ENCODE data around the gene XRCC5.

The XRCC5 gene

DNA sequence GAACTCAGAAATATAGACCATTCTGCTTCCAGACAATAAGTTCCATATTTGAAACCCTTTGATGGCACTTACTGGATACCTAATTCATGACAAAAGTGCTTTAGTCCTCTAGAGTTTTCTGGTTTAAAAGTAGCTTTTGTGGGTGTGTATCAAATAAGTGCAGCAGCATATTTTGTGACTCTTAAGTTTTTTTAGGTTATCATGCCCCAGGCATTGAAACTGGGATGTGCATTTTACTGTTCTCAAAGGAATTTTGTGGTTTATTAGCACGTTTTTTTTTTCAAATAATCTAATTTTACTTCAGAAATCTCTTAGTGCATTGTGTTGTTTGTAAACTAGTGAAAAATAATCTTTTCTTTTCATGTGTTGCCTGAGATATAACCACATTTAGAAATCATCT, 1.5 kb downstream of the XRCC5 start:
- TF ChIP-seq, protein P1, sequence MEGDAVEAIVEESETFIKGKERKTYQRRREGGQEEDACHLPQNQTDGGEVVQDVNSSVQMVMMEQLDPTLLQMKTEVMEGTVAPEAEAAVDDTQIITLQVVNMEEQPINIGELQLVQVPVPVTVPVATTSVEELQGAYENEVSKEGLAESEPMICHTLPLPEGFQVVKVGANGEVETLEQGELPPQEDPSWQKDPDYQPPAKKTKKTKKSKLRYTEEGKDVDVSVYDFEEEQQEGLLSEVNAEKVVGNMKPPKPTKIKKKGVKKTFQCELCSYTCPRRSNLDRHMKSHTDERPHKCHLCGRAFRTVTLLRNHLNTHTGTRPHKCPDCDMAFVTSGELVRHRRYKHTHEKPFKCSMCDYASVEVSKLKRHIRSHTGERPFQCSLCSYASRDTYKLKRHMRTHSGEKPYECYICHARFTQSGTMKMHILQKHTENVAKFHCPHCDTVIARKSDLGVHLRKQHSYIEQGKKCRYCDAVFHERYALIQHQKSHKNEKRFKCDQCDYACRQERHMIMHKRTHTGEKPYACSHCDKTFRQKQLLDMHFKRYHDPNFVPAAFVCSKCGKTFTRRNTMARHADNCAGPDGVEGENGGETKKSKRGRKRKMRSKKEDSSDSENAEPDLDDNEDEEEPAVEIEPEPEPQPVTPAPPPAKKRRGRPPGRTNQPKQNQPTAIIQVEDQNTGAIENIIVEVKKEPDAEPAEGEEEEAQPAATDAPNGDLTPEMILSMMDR (IDR thresholded peaks at IDR 0.05; ENCODE audit: borderline replicate concordance, insufficient read depth, low read depth, low read length), result no peak

DNA sequence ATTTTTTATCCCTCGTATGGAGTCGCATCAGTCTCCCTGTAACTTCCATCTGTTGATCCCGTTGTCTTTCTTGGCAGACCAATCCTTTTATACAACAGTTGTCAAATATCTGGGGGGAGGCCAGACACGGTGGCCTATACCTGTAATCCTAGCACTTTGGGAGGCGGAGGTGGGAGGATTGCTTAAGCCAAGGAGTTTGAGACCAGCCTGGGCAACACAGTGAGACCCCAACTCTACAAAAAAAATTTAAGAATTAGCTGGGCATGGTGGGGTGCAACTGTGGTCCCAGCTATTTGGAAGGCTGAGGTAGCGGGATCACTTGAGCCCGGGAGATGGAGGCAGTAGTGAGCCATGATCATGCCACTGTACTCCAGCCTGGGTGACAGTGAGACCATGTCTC, 2.0 kb downstream of the XRCC5 start:
- TF ChIP-seq, protein P1 (IDR thresholded peaks at IDR 0.05; ENCODE audit: borderline replicate concordance, insufficient read depth, low read depth, low read length), result no peak
- no peak overlapping the region for H3K4me3 ChIP-seq (ENCODE audit: low read depth, low read length)

More for the DNA sequence above, 1.5 kb downstream of the XRCC5 start:
- no peak overlapping the region for H3K4me3 ChIP-seq (ENCODE audit: low read depth, low read length)

GRCh38 chr2:216112926-216113325, 3.8 kb downstream of the XRCC5 start:
- TF ChIP-seq, protein P1 (IDR thresholded peaks at IDR 0.05; ENCODE audit: borderline replicate concordance, insufficient read depth, low read depth, low read length), result no peak
- no peak overlapping the region for H3K4me3 ChIP-seq (ENCODE audit: low read depth, low read length)

DNA sequence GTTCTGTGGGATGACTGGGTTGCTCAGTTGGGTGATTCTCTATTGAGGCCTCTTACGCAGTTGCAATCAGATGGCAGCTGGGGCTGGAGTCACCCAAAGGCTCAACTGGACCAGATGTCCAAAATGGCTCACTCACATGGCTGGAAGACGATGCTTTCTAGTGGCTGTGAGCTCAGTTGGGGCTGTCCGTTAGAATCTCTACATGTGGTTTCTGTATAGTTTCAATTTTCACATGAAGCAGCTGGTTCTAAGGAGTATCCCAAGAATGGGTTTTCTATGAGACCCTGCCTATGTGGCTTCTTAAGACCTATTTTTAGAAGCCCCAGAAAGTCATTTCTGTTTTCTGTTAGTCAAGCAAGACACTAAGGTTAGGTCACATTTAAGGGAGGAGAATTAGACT, 4.4 kb downstream of the XRCC5 start:
- H3K4me3 ChIP-seq (ENCODE audit: low read depth, low read length), result no peak overlapping the region
- TF ChIP-seq, protein P1 (IDR thresholded peaks at IDR 0.05; ENCODE audit: borderline replicate concordance, insufficient read depth, low read depth, low read length), result no peak

DNA sequence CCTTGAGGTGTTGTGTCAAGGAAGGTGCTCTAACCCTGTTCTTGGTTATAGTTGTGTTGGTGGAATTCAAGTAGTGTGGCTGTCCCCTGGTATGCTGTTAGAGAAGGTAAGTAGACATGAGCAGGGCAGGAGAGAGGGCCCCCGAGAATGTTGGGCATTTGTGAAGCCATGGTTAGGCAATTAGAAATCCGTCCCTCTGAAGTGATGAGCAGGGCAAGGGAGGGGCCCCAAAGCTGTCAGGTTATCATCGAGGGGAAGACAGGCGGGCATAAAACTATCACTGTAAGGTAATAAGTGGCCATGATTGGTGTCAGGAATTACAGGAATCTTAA, 5.2 kb downstream of the XRCC5 start:
- TF ChIP-seq, protein P1 (IDR thresholded peaks at IDR 0.05; ENCODE audit: borderline replicate concordance, insufficient read depth, low read depth, low read length), result no peak
- no peak overlapping the region for H3K4me3 ChIP-seq (ENCODE audit: low read depth, low read length)

DNA sequence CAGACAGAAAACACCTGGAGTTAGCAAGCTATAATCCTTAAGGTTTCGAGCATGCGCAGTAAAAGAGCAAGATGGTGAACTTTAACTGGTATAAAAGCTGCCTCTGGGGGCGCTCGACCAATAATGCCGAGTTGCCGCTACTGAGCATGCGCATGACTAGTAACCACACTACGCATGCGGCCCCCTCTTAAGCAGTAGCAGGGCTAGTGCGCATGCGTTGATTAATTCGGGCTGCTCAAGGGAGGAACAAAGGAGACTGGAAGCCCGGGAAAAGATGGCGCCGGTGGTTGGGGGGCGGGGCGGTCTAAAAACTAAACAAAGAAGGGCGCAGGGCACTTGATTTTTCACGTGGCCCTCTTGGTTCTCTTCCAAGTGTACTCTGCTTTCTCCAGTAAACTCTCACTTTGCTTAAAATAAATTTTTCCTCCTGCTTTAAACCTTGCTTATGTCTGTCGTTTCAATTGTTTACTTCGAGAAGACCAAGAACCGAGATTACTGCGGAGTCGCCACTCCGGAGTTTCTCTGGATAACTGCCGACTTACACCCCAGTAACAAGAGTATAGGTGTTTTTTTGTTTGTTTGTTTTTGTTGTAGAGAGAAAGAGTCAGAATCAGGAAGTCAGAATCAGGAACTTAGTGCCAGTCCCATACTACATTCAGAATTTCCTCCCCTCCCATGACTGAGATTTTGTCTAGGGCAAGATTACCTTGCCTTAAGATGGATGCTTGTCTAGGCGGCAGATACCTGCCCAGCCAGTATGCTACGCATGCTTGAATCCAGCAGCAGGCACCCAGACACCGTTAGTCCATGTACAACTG, 5.8 kb downstream of the XRCC5 start:
- H3K4me3 ChIP-seq (ENCODE audit: low read depth, low read length), result no peak overlapping the region
- TF ChIP-seq, protein P1 (IDR thresholded peaks at IDR 0.05; ENCODE audit: borderline replicate concordance, insufficient read depth, low read depth, low read length), result peak; percentile 87

DNA sequence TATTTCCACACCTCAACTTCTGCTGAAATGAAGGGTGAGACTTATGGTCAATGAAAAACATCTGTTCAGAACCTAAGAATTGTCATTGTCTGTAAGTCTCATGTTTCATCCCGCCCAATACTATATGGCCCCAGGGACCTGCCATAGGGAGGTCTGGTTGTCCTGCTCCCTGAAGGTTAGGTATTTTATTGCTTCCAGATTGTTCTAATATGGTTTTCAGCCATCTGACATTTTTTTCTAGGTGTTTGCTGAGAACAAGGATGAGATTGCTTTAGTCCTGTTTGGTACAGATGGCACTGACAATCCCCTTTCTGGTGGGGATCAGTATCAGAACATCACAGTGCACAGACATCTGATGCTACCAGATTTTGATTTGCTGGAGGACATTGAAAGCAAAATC, 7.3 kb downstream of the XRCC5 start:
- no peak overlapping the region for H3K4me3 ChIP-seq (ENCODE audit: low read depth, low read length)
- TF ChIP-seq, protein P1 (IDR thresholded peaks at IDR 0.05; ENCODE audit: borderline replicate concordance, insufficient read depth, low read depth, low read length), result no peak
